Measurements from ENCODE around the gene BCAM.

The BCAM gene

DNA sequence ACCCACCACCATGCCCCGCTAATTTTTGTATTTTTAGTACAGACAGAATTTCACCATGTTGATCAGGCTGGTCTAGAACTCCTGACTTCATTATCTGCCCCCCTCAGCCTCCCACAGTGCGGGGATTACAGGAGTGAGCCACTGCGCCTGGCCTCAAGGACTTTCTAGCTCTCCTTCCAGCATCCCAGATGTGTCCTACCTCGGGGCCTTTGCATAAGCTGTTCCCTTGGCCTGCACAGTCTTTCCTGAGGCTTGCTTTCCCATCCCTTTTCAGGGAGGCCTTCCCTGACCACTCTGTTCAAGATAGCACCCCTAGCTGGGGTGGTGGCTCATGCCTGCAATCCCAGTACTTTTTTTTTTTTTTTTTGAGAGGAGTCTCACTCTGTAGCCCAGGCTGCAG is 14.3 kb upstream of the BCAM start:
- no peak for DNase-seq

DNA sequence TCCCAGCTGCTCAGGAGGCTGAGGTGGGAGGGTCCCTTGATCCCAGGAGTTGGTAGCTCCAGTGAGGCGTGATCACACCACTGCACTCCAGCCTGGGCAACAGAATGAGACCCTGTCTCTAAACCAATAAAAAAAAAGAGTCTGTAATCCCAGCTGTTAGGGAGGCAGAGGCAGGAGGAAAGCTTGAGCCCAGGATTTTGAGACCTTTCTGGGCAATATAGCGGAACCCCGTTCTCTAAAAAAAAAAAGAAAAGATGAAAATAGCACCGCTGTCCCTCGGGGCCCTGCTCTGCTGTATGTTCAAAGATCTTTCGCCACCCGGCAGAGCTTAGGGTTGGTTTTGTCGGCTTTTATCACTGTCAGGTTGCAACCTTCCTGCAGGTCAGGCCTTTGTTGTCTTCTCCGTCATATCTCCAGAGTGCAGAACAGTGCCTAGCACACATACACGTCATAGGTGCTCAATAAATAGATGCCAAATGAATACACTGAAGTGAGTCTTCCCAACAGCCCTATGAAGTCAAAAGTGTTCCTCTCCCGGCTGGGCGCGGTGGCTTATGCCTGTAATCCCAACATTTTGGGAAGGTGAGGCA is 13.4 kb upstream of the BCAM start:
- DNase-seq, result no peak

- DNase-seq, result peak; percentile 56
These were observed 12.2 kb upstream of the BCAM start for GRCh38 chr19:44796701-44797115.

- DNase-seq, result no peak
These were observed 9.1 kb upstream of the BCAM start for GRCh38 chr19:44799627-44800346.

GRCh38 chr19:44800461-44800860 is 8.4 kb upstream of the BCAM start:
- DNase-seq, result peak; percentile 92

- peak; percentile 19 for DNase-seq
These were observed 5.2 kb upstream of the BCAM start for GRCh38 chr19:44803442-44804428.

- DNase-seq, result no peak
These were observed 2.6 kb upstream of the BCAM start for GRCh38 chr19:44806291-44806690.

GRCh38 chr19:44807162-44807561 is 1.7 kb upstream of the BCAM start:
- no peak for DNase-seq

- DNase-seq, result peak; percentile 29
These were observed 1.0 kb upstream of the BCAM start for GRCh38 chr19:44807652-44808462.

GRCh38 chr19:44809577-44810233 is 802 bp downstream of the BCAM start:
- DNase-seq, result no peak

- DNase-seq, result no peak
These were observed 1.6 kb downstream of the BCAM start for GRCh38 chr19:44810234-44811121.

GRCh38 chr19:44811122-44811419 is 2.2 kb downstream of the BCAM start:
- DNase-seq, result no peak

DNA sequence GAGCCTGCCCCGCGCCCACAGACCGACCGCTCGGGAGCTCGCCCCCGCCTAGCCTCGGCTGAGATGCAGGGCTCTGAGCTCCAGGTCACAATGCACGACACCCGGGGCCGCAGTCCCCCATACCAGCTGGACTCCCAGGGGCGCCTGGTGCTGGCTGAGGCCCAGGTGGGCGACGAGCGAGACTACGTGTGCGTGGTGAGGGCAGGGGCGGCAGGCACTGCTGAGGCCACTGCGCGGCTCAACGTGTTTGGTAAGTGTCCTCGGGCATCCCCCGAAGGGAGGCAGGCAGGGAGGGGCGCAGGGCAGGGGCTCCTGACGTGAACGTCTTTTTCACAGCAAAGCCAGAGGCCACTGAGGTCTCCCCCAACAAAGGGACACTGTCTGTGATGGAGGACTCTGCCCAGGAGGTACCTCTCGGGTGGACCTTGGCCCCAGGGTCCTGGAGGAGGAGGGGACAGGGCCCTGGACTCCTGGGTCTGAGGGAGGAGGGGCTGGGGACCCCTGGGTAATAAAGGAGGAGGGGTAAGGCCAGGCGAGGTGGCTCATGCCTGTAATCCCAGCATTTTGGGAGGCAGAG is 3.3 kb downstream of the BCAM start:
- DNase-seq, result no peak

- DNase-seq, result no peak
These were observed 4.4 kb downstream of the BCAM start for GRCh38 chr19:44813070-44813840.

GRCh38 chr19:44813841-44814470 is 5.1 kb downstream of the BCAM start:
- DNase-seq, result no peak

DNA sequence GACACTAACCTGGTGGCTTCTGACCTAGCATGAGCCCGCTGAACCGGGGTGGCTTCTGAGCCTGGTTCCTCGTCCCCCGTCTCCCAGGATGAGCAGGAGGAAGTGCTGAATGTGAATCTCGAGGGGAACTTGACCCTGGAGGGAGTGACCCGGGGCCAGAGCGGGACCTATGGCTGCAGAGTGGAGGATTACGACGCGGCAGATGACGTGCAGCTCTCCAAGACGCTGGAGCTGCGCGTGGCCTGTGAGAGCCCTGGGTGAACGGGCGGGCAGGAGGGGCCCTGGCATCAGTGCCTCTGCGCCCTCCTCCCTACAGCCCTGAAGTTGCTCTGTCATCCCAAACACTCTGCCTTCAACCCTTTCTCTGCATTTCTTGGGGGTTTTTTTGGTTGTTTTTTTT is 5.6 kb downstream of the BCAM start:
- no peak for DNase-seq

GRCh38 chr19:44816301-44816700 is 7.4 kb downstream of the BCAM start:
- no peak for DNase-seq

DNA sequence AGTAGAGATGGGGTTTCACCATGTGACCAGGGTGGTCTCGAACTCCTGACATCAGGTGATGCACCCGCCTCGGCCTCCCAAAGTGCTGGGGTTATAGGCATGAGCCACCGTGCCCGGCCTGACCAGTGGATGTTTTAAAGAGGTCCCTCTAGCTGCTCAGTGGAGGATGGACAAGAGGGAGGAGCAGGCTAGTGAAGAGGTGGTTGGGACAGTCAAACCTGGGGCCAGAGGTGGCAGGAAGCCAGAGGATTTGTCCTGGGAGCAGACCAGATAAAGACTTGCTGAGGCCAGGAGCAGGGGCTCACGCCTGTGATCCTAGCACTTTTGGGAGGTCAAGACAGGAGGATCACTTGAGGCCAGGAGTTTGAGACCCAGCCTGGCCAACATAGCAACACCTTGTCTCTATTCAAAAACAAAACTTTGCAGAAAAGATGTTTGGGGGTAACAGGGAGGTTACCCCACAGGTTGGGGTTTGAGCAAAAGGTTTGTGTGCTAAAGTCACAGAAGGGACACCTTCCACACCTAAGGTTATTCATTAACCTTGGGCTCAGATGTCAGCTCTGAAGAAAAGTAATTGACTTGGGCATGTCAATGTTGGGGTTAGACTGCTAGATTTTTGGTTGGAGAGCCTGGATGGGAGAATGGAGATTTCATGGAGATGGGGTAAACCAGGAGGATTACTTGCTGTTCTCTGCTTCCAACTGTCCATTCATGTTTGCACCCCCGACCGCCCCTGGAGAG is 9.0 kb downstream of the BCAM start:
- no peak for DNase-seq

- DNase-seq, result no peak
These were observed 9.6 kb downstream of the BCAM start for GRCh38 chr19:44818466-44819031.

Measured in hematopoietic multipotent progenitor cell treated with erythropoietin and hydrocortisone succinate and interleukin-3 and kit ligand, for 4 days (in vitro differentiated cells).